Stimulated activated naive B cell treated with anti-CD40 and anti-IgM and Interleukin-4, amounts not matched to agents 10 μg/mL and 1 μg/mL and 100 μg/mL, for 72 hours (primary cell): ENCODE measurements around the gene GIMD1.
"Not testable (repeated sequence)": the region's sequence is repeated elsewhere in the genome, so short reads cannot be mapped to it uniquely, and the experiment has no call there.

Source experiments
- ATAC-seq, 2 donors: fragments of 150-1000 bp; cut with Tn5 transposase; replicated peaks; 2 replicates each; pipeline ENCODE4 v1.10.0; 2021; ENCODE audit warnings: moderate library complexity in 1 of 2
- DNase-seq: peaks from one replicate; pipeline ENCODE4 v3.0.0; 2021
- H3K27ac Mint-ChIP-seq: one replicate; pipeline ENCODE4 v1.8.0; 2022; ENCODE audit warnings: mild to moderate bottlenecking, mixed read lengths
- H3K27me3 Mint-ChIP-seq, 2 donors: one replicate each; pipeline ENCODE4 v1.8.0; 2022; ENCODE audit warnings: mixed read lengths in 2 of 2
- H3K36me3 Mint-ChIP-seq, 2 donors: one replicate each; pipeline ENCODE4 v1.8.0; 2022; ENCODE audit warnings: mixed read lengths in 2 of 2, mild to moderate bottlenecking in 1 of 2
- H3K4me1 Mint-ChIP-seq, 2 donors: one replicate each; pipeline ENCODE4 v1.8.0; 2022; ENCODE audit warnings: mixed read lengths in 2 of 2, mild to moderate bottlenecking in 1 of 2
- H3K4me3 Mint-ChIP-seq, 2 donors: one replicate each; pipeline ENCODE4 v1.8.0; 2022; ENCODE audit warnings: mild to moderate bottlenecking in 2 of 2, mixed read lengths in 2 of 2, moderate library complexity in 1 of 2
- H3K9me3 Mint-ChIP-seq, 2 donors: one replicate each; pipeline ENCODE4 v1.8.0; 2022; ENCODE audit warnings: mixed read lengths in 2 of 2, mild to moderate bottlenecking in 1 of 2

GIMD1 gene

DNA sequence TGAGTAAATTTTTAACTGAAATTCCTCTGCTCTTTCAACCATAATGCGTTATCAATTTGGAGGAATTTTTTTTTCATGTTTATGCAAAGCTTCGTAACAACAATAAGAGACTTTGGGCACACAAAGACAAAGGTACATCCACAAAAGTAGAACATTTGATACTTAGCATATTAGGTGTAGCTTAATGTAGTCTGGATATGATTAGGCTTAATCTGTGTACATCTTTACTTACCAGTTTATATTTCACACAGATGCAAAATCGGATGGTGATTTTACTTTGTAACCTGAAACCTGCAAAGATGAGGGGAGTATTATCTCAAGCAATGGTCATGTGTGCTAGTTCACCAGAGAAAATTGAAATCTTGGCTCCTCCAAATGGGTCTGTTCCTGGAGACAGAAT is 32.0 kb downstream of the GIMD1 start:
- Mint-ChIP-seq H3K27me3 (no peaks in the 10 kb centered on the region), H3K27ac (no peak overlapping the region), H3K4me3 (no peak overlapping the region), H3K9me3 (peaks cover 16 to 21% of the 10 kb centered on the region in 2 donors), H3K4me1 (peaks cover 10 to 25% of the 10 kb centered on the region in 2 donors), H3K36me3 (peaks cover 64 to 73% of the 10 kb centered on the region in 2 donors)
- ATAC-seq (no peak), DNase-seq (no peak)

DNA sequence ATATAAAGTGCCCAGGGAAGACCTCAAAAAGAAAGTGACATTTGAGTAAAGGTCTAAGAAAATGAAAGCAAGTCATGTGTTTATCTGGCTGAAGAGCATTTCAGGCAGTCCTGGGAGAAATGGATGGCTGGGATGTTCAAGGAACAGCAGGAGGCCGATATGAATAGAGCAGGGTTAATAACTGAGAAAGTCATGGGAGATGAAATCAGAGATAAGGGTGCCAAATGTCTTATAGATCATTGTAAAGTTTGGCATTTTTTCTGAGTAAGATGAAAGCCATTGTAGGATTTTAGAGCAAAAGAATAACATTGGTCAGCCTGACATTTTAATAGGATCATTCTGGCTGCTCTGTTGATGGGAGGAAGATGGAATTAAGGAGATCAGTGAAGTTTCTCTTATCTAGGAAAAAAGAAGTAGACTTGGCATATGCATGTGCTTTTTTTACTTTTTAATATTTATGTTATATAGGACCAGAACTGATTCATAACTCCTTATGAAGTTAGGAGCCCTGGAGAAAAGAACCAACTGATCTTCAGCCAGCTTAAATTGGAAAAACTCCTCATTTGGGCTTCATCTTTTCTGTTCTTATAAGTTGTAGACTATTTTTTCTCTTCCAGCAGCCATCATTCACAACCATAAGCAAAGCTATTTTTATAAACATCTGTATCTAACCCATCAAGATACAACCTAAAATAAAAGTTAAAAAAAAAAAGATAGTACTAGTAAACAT is 33.7 kb downstream of the GIMD1 start:
- peaks cover 5 to 8% of the 10 kb centered on the region in 2 donors for H3K4me1 Mint-ChIP-seq
- peak overlapping the region; percentile 6 for H3K27ac Mint-ChIP-seq
- no peak for ATAC-seq
- H3K36me3 Mint-ChIP-seq, result peaks cover 52 to 65% of the 10 kb centered on the region in 2 donors
- H3K27me3 Mint-ChIP-seq, result no peaks in the 10 kb centered on the region
- peaks cover 12 to 17% of the 10 kb centered on the region in 2 donors for H3K9me3 Mint-ChIP-seq
- H3K4me3 Mint-ChIP-seq, result no peak overlapping the region
- no peak for DNase-seq

DNA sequence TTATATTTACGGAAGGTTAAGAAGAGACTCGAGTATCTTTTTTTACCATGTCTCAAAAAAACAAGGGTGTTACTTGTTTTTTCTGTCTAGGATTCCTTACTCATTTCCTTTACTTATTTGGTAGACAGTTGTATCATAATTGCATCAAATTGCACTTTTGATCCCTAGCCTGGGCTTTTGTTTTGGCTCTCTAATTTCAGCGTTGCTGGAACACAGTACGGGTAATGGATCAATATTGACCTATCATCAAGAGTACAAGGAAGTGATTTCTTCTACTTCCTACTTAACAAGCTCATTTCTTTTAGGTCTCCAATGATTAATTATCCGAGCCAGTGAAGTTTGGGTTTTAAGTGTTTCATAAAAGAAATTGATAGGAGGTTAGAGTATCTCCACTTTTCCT is 35.4 kb downstream of the GIMD1 start:
- Mint-ChIP-seq H3K9me3 (peaks cover 7 to 10% of the 10 kb centered on the region in 2 donors), H3K4me3 (no peak overlapping the region), H3K27me3 (no peaks in the 10 kb centered on the region), H3K36me3 (peaks cover 42 to 55% of the 10 kb centered on the region in 2 donors), H3K27ac (no peak overlapping the region), H3K4me1 (peaks cover 0 to under 1% of the 10 kb centered on the region in 2 donors)
- no peak for ATAC-seq
- DNase-seq, result no peak

DNA sequence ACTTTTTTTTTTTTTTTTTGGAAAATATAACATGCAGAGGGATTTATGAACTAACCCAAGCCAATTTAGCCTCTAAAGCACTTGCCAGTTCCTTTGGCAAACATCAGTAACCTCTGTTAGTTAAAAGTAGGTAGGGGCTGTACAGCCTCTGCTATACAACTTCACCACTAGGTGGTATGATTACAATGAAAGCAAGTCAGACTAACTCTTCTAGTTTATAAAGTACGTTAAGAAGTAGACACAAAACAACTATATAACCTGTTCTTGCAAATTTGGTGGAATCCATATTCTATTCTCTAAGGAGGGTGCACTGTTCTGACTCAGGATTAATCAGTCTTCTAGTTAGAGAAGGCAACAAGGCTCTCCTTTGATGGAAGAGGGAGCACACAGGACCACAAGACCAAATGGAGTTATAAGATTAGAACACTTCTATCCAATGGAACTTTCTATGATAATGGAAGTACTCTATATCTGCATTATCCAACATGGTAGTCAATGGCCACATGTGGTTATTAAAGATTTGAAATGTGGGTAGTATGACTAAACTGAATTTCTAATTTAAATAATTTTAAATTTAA is 39.4 kb downstream of the GIMD1 start:
- H3K36me3 Mint-ChIP-seq, result peaks cover 24 to 43% of the 10 kb centered on the region in 2 donors
- H3K27me3 Mint-ChIP-seq, result no peaks in the 10 kb centered on the region
- no peaks in the 10 kb centered on the region for H3K9me3 Mint-ChIP-seq
- peak overlapping the region; percentile 9 for H3K27ac Mint-ChIP-seq
- ATAC-seq, result peak; percentile 63 to 73
- DNase-seq, result no peak
- peaks cover 0 to 11% of the 10 kb centered on the region in 2 donors for H3K4me1 Mint-ChIP-seq
- H3K4me3 Mint-ChIP-seq, result no peak overlapping the region

DNA sequence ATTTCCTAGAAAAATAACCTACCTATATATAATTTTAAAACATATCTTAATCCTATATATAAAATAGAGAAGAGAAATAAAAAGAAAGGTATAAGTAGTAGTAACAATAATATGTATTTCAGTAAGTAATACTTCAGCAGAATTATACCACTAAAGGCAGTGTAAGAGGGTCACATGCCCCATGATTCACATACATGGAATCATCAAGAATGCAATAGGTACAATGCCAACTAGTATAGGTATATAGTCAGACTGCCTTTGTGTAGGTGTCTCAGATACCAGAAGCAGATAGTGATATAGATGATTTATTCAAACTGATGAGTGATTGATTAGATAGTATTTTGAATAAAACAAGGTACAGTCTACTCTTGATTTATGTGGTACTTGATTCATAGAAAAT is 42.8 kb downstream of the GIMD1 start:
- Mint-ChIP-seq H3K36me3 (peaks cover 18 to 31% of the 10 kb centered on the region in 2 donors), H3K27ac (no peak overlapping the region), H3K4me1 (peaks cover 2 to 11% of the 10 kb centered on the region in 2 donors), H3K27me3 (no peaks in the 10 kb centered on the region), H3K4me3 (no peak overlapping the region), H3K9me3 (no peaks in the 10 kb centered on the region)
- no peak for DNase-seq
- no peak for ATAC-seq

DNA sequence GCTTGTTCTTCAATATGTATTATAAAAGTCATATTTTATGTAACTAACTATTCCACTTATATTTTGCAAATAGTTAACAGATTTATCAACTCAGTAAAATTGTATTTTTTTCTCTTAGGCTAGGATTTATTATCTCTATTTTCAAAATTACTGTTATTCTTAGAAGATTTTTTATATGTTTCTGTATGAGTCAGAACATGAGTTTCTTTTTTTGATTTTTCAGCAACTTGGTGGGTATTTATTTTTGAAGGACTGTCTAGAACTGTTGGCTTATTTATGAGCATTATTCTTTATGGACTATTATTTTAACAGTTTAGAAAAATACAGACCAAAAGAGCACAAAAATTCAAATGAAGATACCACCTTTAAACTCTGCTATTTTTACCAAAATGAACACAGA is 45.5 kb downstream of the GIMD1 start:
- Mint-ChIP-seq H3K9me3 (no peaks in the 10 kb centered on the region), H3K36me3 (peaks cover 15 to 32% of the 10 kb centered on the region in 2 donors), H3K27me3 (no peaks in the 10 kb centered on the region), H3K4me1 (peaks cover 5 to 20% of the 10 kb centered on the region in 2 donors), H3K27ac (no peak overlapping the region), H3K4me3 (no peak overlapping the region)
- ATAC-seq, result no peak
- no peak for DNase-seq

DNA sequence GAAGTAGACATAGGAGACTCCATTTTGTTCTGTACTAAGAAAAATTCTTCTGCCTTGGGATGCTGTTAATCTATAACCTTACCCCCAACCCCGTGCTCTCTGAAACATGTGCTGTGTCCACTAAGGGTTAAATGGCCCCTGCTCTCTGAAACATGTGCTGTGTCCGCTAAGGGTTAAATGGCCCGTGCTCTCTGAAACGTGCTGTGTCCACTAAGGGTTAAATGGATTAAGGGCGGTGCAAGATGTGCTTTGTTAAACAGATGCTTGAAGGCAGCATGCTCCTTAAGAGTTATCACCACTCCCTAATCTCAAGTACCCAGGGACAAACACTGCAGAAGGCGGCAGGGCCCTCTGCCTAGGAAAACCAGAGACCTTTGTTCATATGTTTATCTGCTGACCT is 46.8 kb downstream of the GIMD1 start:
- H3K9me3 Mint-ChIP-seq, ATAC-seq, H3K27ac Mint-ChIP-seq, H3K4me3 Mint-ChIP-seq, H3K27me3 Mint-ChIP-seq, DNase-seq, H3K4me1 Mint-ChIP-seq: not testable (repeated sequence)
- H3K36me3 Mint-ChIP-seq, result peaks cover 7 to 22% of the 10 kb centered on the region in 2 donors

DNA sequence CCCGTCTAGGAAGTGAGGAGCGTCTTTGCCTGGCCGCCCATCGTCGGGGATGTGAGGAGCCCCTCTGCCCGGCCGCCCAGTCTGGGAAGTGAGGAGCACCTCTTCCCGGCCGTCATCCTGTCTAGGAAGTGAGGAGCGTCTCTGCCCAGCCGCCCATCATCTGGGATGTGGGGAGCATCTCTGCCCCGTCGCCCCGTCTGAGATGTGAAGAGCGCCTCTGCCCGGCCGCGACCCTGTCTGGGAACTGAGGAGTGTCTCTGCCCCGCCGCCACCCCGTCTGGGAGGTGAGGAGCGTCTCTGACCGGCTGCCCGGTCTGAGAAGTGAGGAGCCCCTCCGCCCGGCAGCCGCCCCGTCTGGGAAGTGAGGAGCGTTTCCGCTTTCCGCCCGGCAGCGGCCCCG is 47.4 kb downstream of the GIMD1 start:
- ATAC-seq, H3K4me3 Mint-ChIP-seq: not testable (repeated sequence)

DNA sequence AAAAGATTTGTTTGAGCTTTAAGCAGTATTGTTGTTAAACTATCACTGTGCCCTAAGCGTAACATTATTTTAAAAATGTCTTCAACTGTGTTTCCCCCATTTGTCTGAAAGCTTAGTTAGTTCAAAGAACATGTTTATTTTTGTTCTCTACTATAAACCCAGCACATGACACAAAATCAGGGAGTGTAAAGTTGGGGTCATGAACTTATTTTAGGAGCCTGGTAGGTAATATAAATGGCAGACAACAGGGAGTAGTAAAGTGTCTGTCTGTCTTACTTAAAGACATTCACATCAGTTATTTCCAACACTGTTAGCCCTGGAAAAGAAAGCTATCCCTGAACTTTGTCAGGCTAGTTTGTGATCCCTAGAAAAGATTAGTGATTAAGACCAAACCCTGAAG is 48.3 kb downstream of the GIMD1 start:
- DNase-seq (no peak), ATAC-seq (no peak)
- Mint-ChIP-seq H3K27ac (no peak overlapping the region), H3K36me3 (peaks cover 7 to 20% of the 10 kb centered on the region in 2 donors), H3K4me1 (peaks cover 7 to 10% of the 10 kb centered on the region in 2 donors), H3K27me3 (no peaks in the 10 kb centered on the region), H3K4me3 (no peak overlapping the region), H3K9me3 (no peaks in the 10 kb centered on the region)

More for the DNA sequence above, 47.4 kb downstream of the GIMD1 start:
- not testable (repeated sequence) for H3K27me3 Mint-ChIP-seq, H3K27ac Mint-ChIP-seq, H3K4me1 Mint-ChIP-seq, H3K9me3 Mint-ChIP-seq, DNase-seq
- peaks cover 7 to 20% of the 10 kb centered on the region in 2 donors for H3K36me3 Mint-ChIP-seq

DNA sequence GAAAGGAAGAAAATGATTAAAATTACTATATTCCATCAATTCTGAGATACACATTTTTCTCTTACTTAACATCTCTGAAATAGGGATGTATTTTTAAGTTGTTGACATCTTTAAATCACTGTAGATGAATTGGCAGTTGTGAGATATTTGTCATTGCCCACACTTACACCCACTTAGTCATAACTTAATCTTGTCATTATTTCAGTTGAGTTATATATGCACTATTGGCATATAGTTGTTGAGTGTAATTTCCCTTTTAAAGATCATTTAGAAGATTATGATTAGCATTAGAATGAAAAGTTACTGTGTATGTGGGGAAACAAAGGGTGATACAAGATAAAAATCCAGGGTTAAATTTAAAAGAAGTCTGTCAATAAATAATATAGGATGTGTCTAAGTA is 50.1 kb downstream of the GIMD1 start:
- no peak overlapping the region for H3K4me3 Mint-ChIP-seq

DNA sequence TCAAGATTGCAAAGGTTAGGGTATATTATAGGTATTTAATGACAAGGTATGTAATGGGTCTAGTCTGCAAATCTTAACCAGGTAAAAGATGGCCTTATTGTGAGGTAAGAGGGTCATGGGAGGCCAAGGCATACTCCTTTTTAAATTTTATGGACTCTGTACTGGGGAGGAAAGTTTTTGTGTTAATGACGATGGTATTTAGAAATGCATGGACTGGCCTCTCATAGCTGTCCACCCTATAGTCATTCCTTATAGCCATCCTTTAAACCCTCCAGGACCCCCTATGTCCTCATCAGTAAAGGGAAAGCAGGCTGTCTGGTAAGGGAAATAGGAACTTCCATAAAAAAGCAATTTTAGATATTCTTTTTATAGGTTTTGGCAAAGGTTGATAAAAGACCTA is 50.8 kb downstream of the GIMD1 start:
- H3K36me3 Mint-ChIP-seq, result peaks cover 7 to 24% of the 10 kb centered on the region in 2 donors
- H3K27ac Mint-ChIP-seq, result no peak overlapping the region
- DNase-seq (no peak), ATAC-seq (no peak)
- no peaks in the 10 kb centered on the region for H3K9me3 Mint-ChIP-seq
- H3K4me1 Mint-ChIP-seq, result peaks cover 16 to 21% of the 10 kb centered on the region in 2 donors
- no peak overlapping the region for H3K4me3 Mint-ChIP-seq
- H3K27me3 Mint-ChIP-seq, result no peaks in the 10 kb centered on the region

More for the DNA sequence above, 50.1 kb downstream of the GIMD1 start:
- peaks cover 13 to 15% of the 10 kb centered on the region in 2 donors for H3K4me1 Mint-ChIP-seq
- H3K27ac Mint-ChIP-seq, result peak overlapping the region; percentile 14
- H3K9me3 Mint-ChIP-seq, result no peaks in the 10 kb centered on the region
- ATAC-seq (no peak), DNase-seq (no peak)
- H3K27me3 Mint-ChIP-seq, result no peaks in the 10 kb centered on the region
- peaks cover 7 to 20% of the 10 kb centered on the region in 2 donors for H3K36me3 Mint-ChIP-seq

DNA sequence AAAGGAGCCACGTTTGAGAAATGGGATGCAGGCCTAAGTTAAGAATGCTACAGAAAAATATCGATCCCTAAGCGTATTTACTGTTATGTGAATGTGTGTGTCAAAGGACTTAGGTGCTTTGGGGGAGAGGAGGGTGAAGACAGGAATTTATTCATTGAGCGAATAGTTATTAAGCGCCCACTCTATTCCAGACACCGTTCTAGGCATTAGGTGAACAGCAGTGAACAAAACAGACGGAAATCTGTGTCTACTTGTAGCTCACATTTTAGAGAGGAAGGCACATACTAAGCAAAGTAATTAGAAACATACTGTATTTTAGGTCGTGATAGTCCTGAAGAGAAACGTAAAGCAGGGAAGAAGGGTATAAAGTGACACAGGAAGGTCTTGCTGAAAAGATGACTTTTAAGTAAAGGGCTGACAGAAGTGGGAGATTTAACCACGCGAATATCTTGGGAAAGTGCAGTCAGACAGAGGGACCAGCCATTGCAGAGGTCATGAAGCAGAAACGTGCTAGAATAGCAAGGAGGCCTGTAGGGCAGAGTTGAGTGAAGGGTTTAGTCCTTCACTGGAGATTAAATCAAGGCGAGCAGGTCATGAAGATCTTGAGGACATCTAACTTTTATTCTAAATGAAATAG is 51.7 kb downstream of the GIMD1 start:
- ATAC-seq, result no peak
- peaks cover 14 to 21% of the 10 kb centered on the region in 2 donors for H3K4me1 Mint-ChIP-seq
- DNase-seq, result no peak
- H3K27me3 Mint-ChIP-seq, result no peaks in the 10 kb centered on the region
- peaks cover 10 to 21% of the 10 kb centered on the region in 2 donors for H3K36me3 Mint-ChIP-seq
- H3K27ac Mint-ChIP-seq, result no peak overlapping the region
- no peaks in the 10 kb centered on the region for H3K9me3 Mint-ChIP-seq
- no peak overlapping the region for H3K4me3 Mint-ChIP-seq

DNA sequence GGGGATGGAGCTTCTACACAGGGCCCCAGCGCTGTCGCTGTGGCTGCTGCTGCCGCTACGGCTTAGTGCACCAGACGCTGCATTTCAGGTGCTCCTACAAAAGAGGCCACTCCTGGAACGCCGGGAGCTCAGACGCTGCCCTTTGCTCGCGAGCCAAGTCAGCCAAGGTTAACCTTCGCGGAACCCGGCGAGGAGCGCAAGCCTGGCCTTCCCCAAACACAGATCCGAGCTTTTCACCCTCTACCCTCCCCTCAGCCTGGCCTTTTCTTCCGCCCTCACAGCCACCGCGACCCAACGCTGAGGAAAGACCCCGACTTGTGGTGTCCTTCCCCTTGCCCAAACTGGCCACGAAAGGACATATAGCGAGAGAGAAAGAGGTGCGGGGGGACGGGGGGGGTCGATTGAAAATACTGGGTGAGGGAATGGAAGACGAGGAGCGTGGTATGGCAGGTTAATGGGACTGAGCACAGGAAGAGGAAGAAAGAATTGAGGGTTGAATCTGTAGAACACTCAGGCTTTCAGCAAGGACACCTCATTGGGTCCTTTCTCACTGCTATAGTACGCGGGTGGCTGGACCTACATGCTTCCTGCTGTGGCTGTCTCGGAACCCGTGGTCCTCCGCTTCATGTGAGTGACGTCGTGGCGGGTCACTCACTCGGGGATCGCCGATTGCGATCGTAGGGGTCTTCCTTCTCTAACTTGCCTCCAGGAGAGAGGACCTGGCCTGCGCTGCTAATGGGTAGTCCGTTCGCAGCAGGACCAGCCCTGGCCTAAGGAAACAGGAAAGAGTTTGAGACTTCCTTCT is 52.4 kb downstream of the GIMD1 start, which contains the start of the genes AIMP1 and TBCK:
TSS of gene AIMP1 (plus strand) at position 583 of the 805 bp plus-strand sequence. CDS start 8,460 bp downstream, outside the sequence.
TSS of gene TBCK (minus strand) at position 242 of the 805 bp plus-strand sequence. CDS start 7,249 bp downstream, outside the sequence.
- DNase-seq, result peak; percentile 86

More for the DNA sequence above, 52.4 kb downstream of the GIMD1 start, which contains the start of the genes AIMP1 and TBCK:
- H3K27ac Mint-ChIP-seq, result peak within 1 kb of the TSS; percentile 83
- H3K4me1 Mint-ChIP-seq, result peaks cover 14 to 21% of the 10 kb centered on the region in 2 donors
- H3K36me3 Mint-ChIP-seq, result peaks cover 9 to 18% of the 10 kb centered on the region in 2 donors
- no peaks in the 10 kb centered on the region for H3K9me3 Mint-ChIP-seq
- H3K27me3 Mint-ChIP-seq, result no peaks in the 10 kb centered on the region
- peak; percentile 93 to 96 for ATAC-seq
- no peak within 1 kb of the TSS for H3K4me3 Mint-ChIP-seq
